Gastrocnemius medialis (tissue), 4 donors: ENCODE data around the gene STXBP4. TPM values are rescaled to one million over a fixed set of nuclear protein-coding genes. Genes with fewer than 3 reads are reported as not detected.

Experiments
- ATAC-seq, 2 donors: fragments of 150-250 bp; one replicate each; pipeline ENCODE4 v1.9.1; 2016
- DNase-seq, 2 donors: peaks; one replicate each; pipeline ENCODE4 v3.0.0-alpha.2; 2019
- H3K27ac ChIP-seq, 4 donors: fragments of 200-600 bp; sonication (generic); 1 replicate in 1 of 4; 2 replicates in 3 of 4; pipeline ENCODE4 v1.5.1; 2016 to 2018; ENCODE audit warnings: mild to moderate bottlenecking in 2 of 4, moderate library complexity in 1 of 4
- H3K27me3 ChIP-seq, 3 donors: fragments of 200-600 bp; sonication (generic) in 2 of 3; 1 replicate in 1 of 3; 2 replicates in 2 of 3; pipeline versions ENCODE4 v1.5.1 to v1.6.0; 2016 to 2019; ENCODE audit warnings: mild to moderate bottlenecking in 1 of 3, moderate library complexity in 1 of 3
- H3K36me3 ChIP-seq, 2 donors: fragments of 200-600 bp; sonication (generic) in 1 of 2; one replicate each; pipeline ENCODE4 v1.5.1; 2017 to 2018
- H3K4me1 ChIP-seq, 2 donors: fragments of 200-600 bp; sonication (generic) in 1 of 2; one replicate each; pipeline ENCODE4 v1.5.1; 2016 to 2017; ENCODE audit warnings: mild to moderate bottlenecking in 2 of 2
- H3K4me3 ChIP-seq, 4 donors: fragments of 200-600 bp; sonication (generic) in 3 of 4; 1 replicate in 1 of 4; 2 replicates in 3 of 4; pipeline ENCODE4 v1.5.1; 2016 to 2019; ENCODE audit warnings: mild to moderate bottlenecking in 2 of 4
- H3K9me3 ChIP-seq, 3 donors: fragments of 200-600 bp; sonication (generic) in 2 of 3; 1 replicate in 1 of 3; 2 replicates in 2 of 3; pipeline ENCODE4 v1.5.1; 2016 to 2019
- POLR2A ChIP-seq, 2 donors: fragments of 450-650 bp; IDR thresholded peaks; one replicate each; pipeline ENCODE4 v1.6.1; 2017; ENCODE audit warnings: antibody characterized with exemption in 2 of 2, mild to moderate bottlenecking in 2 of 2, moderate library complexity in 2 of 2
- in situ Hi-C, 4 donors: fragments of 200-750 bp; cut with MboI; loops; one replicate each; pipeline versions ENCODE4 v1.15.0 to v1.8.0; 2017; ENCODE audit warnings: low sequenced_read_pairs in 4 of 4
- intact Hi-C: fragments of 100-400 bp; cut with DNase I; formaldehyde crosslinking; loops from one replicate; pipeline ENCODE4 v1.15.1; 2023; ENCODE audit warnings: low total_unique reads
- total RNA-seq, 4 donors: library from RNA; depleted of rRNA; stranded (reverse); fragments of >200 nt; gene quantifications; one replicate each; pipeline versions ENCODE4 v1.1.0 to v1.2.3, GENCODE V29; 2016
- TF ChIP-seq, protein P1 (sequence below), 5 experiments: fragments of 450-650 bp in 3 of 5; fragments of 200-600 bp in 2 of 5; sonication (generic) in 2 of 5; IDR thresholded peaks in 4 of 5; conservative IDR thresholded peaks in 1 of 5; 1 replicate in 4 of 5; 2 replicates in 1 of 5; pipeline ENCODE4 v1.5.1; 2016 to 2019; ENCODE audit warnings: antibody characterized with exemption in 5 of 5, mild to moderate bottlenecking in 3 of 5, moderate library complexity in 3 of 5

The STXBP4 gene
- total RNA-seq, 4 donors from 2014 or later = 1.4 to 20.7 (median 9.6) TPM

DNA sequence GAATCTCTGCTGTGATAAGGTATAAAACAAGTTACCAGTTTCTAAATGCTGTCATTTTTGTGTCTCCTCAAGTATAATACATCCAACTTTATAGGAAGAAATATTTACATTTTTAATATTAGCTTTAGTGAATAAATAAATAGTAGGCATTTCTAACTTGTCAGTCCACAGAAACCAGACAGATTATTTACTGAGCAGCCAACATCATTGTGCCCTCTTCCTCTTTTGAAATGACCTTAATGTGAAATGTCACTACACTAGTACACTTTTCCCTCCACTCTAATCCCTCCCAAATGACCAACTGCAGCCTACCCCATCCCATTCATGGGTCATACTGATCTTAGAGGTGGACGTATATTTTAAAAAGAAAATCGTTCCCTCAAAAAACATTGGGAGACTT lies 9.2 kb downstream of the STXBP4 start:
- no peaks in the 10 kb centered on the region for H3K36me3 ChIP-seq
- in situ Hi-C loops (loop anchor here in 2 of 4 donors (25.0 kb wide), 2 partner anchors 385 to 535 kb away; partner anchors contain the start of gene SMIM36 (in 1 of the 2)), intact Hi-C loops (no loop called here)
- H3K4me1 ChIP-seq = no peaks in the 10 kb centered on the region
- DNase-seq = no peak
- ATAC-seq = no peak
- TF ChIP-seq, protein P1, sequence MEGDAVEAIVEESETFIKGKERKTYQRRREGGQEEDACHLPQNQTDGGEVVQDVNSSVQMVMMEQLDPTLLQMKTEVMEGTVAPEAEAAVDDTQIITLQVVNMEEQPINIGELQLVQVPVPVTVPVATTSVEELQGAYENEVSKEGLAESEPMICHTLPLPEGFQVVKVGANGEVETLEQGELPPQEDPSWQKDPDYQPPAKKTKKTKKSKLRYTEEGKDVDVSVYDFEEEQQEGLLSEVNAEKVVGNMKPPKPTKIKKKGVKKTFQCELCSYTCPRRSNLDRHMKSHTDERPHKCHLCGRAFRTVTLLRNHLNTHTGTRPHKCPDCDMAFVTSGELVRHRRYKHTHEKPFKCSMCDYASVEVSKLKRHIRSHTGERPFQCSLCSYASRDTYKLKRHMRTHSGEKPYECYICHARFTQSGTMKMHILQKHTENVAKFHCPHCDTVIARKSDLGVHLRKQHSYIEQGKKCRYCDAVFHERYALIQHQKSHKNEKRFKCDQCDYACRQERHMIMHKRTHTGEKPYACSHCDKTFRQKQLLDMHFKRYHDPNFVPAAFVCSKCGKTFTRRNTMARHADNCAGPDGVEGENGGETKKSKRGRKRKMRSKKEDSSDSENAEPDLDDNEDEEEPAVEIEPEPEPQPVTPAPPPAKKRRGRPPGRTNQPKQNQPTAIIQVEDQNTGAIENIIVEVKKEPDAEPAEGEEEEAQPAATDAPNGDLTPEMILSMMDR (IDR thresholded peaks at IDR 0.05 in 4 of 5, conservative IDR thresholded peaks at IDR 0.05 in 1 of 5) = no peak
- TF ChIP-seq POLR2A (IDR thresholded peaks at IDR 0.05) = no peak
- H3K27me3 ChIP-seq = no peaks in the 10 kb centered on the region
- H3K27ac ChIP-seq = no peak overlapping the region
- H3K4me3 ChIP-seq = no peak overlapping the region
- H3K9me3 ChIP-seq = no peaks in the 10 kb centered on the region

DNA sequence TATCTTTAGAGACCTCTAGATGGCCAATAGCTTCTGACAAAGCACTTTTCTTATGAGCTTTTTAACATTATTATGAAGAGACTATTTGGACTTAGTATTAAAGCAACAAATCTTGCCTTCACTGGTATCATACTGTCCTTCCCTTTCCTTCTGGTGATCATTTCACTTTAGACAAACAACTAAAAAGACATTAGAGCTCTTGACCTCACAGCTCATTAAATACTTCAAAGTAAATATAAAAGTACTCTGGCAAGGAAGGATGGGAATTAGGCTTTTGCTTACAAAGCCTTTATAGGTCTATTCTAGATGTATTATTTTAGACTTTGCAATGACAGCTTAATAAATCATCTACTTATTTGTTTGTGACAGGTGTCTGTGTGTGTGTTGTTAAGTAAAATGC lies 11.1 kb downstream of the STXBP4 start:
- intact Hi-C loops (no loop called here), in situ Hi-C loops (loop anchor here in 2 of 4 donors (25.0 kb wide), 2 partner anchors 383 to 533 kb away; partner anchors contain the start of gene SMIM36 (in 1 of the 2))
- ATAC-seq (no peak), DNase-seq (no peak)
- H3K36me3 ChIP-seq = no peaks in the 10 kb centered on the region
- no peak overlapping the region for H3K4me3 ChIP-seq
- TF ChIP-seq, protein P1 (IDR thresholded peaks at IDR 0.05 in 4 of 5, conservative IDR thresholded peaks at IDR 0.05 in 1 of 5) = no peak
- no peak for TF ChIP-seq POLR2A (IDR thresholded peaks at IDR 0.05)
- no peak overlapping the region for H3K27ac ChIP-seq
- H3K27me3 ChIP-seq = no peaks in the 10 kb centered on the region
- H3K9me3 ChIP-seq = no peaks in the 10 kb centered on the region
- no peaks in the 10 kb centered on the region for H3K4me1 ChIP-seq

GRCh38 chr17:54980375-54980774 lies 11.8 kb downstream of the STXBP4 start:
- no peaks in the 10 kb centered on the region for H3K36me3 ChIP-seq
- no peak overlapping the region for H3K4me3 ChIP-seq
- TF ChIP-seq, protein P1 (IDR thresholded peaks at IDR 0.05 in 4 of 5, conservative IDR thresholded peaks at IDR 0.05 in 1 of 5) = no peak
- no peak for TF ChIP-seq POLR2A (IDR thresholded peaks at IDR 0.05)
- ATAC-seq = no peak
- H3K27ac ChIP-seq = no peak overlapping the region
- no peaks in the 10 kb centered on the region for H3K4me1 ChIP-seq
- no peaks in the 10 kb centered on the region for H3K27me3 ChIP-seq
- intact Hi-C loops = no loop called here
- DNase-seq = no peak
- H3K9me3 ChIP-seq = no peaks in the 10 kb centered on the region
- in situ Hi-C loops = loop anchor here in 2 of 4 donors (25.0 kb wide), 2 partner anchors 382 to 532 kb away; partner anchors contain the start of gene SMIM36 (in 1 of the 2)

DNA sequence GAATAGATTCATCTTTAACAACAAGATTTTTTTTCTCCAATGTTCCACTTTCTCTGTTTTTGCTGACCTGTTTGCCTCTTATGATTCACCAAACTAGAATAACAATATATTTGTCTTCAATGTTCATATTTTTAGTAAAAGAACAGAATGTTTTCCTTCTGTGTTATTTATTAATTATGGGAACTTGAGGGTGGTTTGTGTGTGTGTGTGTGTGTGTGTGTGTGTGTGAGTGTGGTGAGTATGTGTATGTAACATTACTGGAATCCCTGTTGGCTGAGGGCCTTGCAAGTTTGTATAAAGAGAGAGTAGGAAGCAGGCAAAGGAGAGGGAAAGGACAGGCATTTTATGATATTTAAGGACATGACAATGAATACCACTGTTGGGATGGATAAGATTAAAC lies 13.8 kb downstream of the STXBP4 start:
- H3K4me3 ChIP-seq = no peak overlapping the region
- no peaks in the 10 kb centered on the region for H3K27me3 ChIP-seq
- DNase-seq (no peak), ATAC-seq (no peak)
- H3K4me1 ChIP-seq = no peaks in the 10 kb centered on the region
- H3K9me3 ChIP-seq = no peaks in the 10 kb centered on the region
- TF ChIP-seq, protein P1 (IDR thresholded peaks at IDR 0.05 in 4 of 5, conservative IDR thresholded peaks at IDR 0.05 in 1 of 5) = no peak
- TF ChIP-seq POLR2A (IDR thresholded peaks at IDR 0.05) = no peak
- H3K27ac ChIP-seq = no peak overlapping the region
- in situ Hi-C loops (loop anchor here in 2 of 4 donors (25.0 kb wide), 2 partner anchors 380 to 530 kb away; partner anchors contain the start of gene SMIM36 (in 1 of the 2)), intact Hi-C loops (no loop called here)
- no peaks in the 10 kb centered on the region for H3K36me3 ChIP-seq

DNA sequence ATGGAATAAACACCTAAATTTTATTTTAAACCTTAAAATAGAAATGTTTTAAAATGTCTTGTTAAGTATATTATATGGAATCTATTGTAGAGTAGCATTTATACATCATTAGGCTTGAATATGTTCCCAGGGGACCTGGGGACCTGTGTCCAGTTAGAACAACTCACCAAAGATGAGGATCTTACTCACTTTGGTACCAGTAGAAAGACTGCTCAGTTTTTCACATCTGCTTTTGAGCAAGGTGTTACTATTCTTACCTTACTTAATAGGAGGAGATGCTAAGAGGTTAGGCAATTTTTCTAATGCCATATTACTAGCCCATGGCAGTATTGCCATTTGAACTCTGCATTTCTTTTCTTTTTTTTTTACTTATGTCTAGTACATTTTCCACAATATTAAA lies 14.7 kb downstream of the STXBP4 start:
- intact Hi-C loops = no loop called here

More for the DNA sequence above, 14.7 kb downstream of the STXBP4 start:
- Histone ChIP-seq H3K27me3 (no peaks in the 10 kb centered on the region), H3K9me3 (no peaks in the 10 kb centered on the region), H3K4me3 (no peak overlapping the region), H3K36me3 (no peaks in the 10 kb centered on the region), H3K4me1 (no peaks in the 10 kb centered on the region), H3K27ac (no peak overlapping the region)
- TF ChIP-seq, protein P1 (IDR thresholded peaks at IDR 0.05 in 4 of 5, conservative IDR thresholded peaks at IDR 0.05 in 1 of 5) = no peak
- TF ChIP-seq POLR2A (IDR thresholded peaks at IDR 0.05) = no peak
- in situ Hi-C loops = loop anchor here in 2 of 4 donors (25.0 kb wide), 2 partner anchors 379 to 529 kb away; partner anchors contain the start of gene SMIM36 (in 1 of the 2)
- DNase-seq (no peak), ATAC-seq (no peak)
